Endodermal cell (in vitro differentiated cells): ENCODE data around the gene SRPRA. TPM values are rescaled to one million over a fixed set of nuclear protein-coding genes. Genes with fewer than 3 reads are reported as not detected.
"Not testable (repeated sequence)": the region's sequence is repeated elsewhere in the genome, so short reads cannot be mapped to it uniquely, and the experiment has no call there.

Experiments used
- DNase-seq: peaks from one replicate; pipeline ENCODE4 v3.0.0-alpha.2; 2017
- H3K27ac ChIP-seq: 2 replicates; pipeline ENCODE4 v1.5.1; 2013; ENCODE audit warnings: mild to moderate bottlenecking, low read depth, low read length, moderate library complexity
- H3K27me3 ChIP-seq: 2 replicates; pipeline ENCODE4 v1.6.1; 2013; ENCODE audit warnings: mild to moderate bottlenecking, low read length, moderate library complexity; ENCODE audit not compliant: insufficient read depth, control insufficient read depth, poor library complexity, severe bottlenecking
- H3K36me3 ChIP-seq: 2 replicates; pipeline ENCODE4 v1.7.0; 2013; ENCODE audit warnings: mild to moderate bottlenecking, low read length, moderate library complexity; ENCODE audit not compliant: control insufficient read depth, insufficient read depth
- H3K4me1 ChIP-seq: one replicate; pipeline ENCODE4 v1.7.0; 2013; ENCODE audit warnings: low read length; ENCODE audit not compliant: control insufficient read depth, insufficient read depth
- H3K4me3 ChIP-seq: 2 replicates; pipeline ENCODE4 v1.5.1; 2013; ENCODE audit warnings: mild to moderate bottlenecking, low read length, moderate library complexity
- H3K9ac ChIP-seq: 2 replicates; pipeline ENCODE4 v1.6.1; 2013; ENCODE audit warnings: mild to moderate bottlenecking, low read length, moderate library complexity; ENCODE audit not compliant: poor library complexity, severe bottlenecking; ENCODE audit errors: extremely low read depth
- H3K9me3 ChIP-seq: 2 replicates; pipeline ENCODE4 v1.6.1; 2013; ENCODE audit warnings: mild to moderate bottlenecking, low read length, moderate library complexity; ENCODE audit not compliant: control insufficient read depth
- H3K27ac Mint-ChIP-seq: 2 replicates; pipeline ENCODE4 v1.8.0; 2020; ENCODE audit warnings: mixed read lengths
- H3K27me3 Mint-ChIP-seq: 2 replicates; pipeline ENCODE4 v1.8.0; 2021; ENCODE audit warnings: mild to moderate bottlenecking, mixed read lengths; ENCODE audit not compliant: insufficient read depth
- H3K36me3 Mint-ChIP-seq: 2 replicates; pipeline ENCODE4 v1.8.0; 2020; ENCODE audit warnings: low read depth, mixed read lengths
- H3K4me1 Mint-ChIP-seq: 2 replicates; pipeline ENCODE4 v1.8.0; 2020; ENCODE audit warnings: mixed read lengths
- H3K4me3 Mint-ChIP-seq: 2 replicates; pipeline ENCODE4 v1.8.0; 2020; ENCODE audit warnings: mild to moderate bottlenecking, moderate library complexity, mixed read lengths
- H3K9me3 Mint-ChIP-seq: 2 replicates; pipeline ENCODE4 v1.8.0; 2020; ENCODE audit warnings: mild to moderate bottlenecking, mixed read lengths
- CTCF ChIP-seq: fragments of 200-600 bp; sonication (generic); conservative IDR thresholded peaks from 2 replicates; pipeline ENCODE4 v1.5.0; 2021; ENCODE audit warnings: antibody characterized with exemption, mild to moderate bottlenecking
- WGBS, 2 experiments: methylation state at CpG; one replicate each; pipeline versions ENCODE4 v1.1.5 to v1.1.7; 2013; ENCODE audit warnings: missing lambda C conversion rate in 2 of 2, mixed read lengths in 1 of 2; ENCODE audit not compliant: insufficient coverage in 1 of 2, insufficient read length in 1 of 2; 5-methylcytosine and 5-hydroxymethylcytosine counted together
- total RNA-seq, 2 donors: library from RNA; stranded (reverse); fragmentation: NEBNext Ultra II Directional in 1 of 2; extraction: Animal tissue kit (Norgen Biotek cat#: 25700) in 1 of 2; gene quantifications; 2 replicates in 1 of 2; 3 replicates in 1 of 2; pipeline ENCODE4 v1.2.1, GENCODE V29; 2021

SRPRA gene
- total RNA-seq, 2 donors from 2014 or later, result 68.4 to 79.2 TPM

DNA sequence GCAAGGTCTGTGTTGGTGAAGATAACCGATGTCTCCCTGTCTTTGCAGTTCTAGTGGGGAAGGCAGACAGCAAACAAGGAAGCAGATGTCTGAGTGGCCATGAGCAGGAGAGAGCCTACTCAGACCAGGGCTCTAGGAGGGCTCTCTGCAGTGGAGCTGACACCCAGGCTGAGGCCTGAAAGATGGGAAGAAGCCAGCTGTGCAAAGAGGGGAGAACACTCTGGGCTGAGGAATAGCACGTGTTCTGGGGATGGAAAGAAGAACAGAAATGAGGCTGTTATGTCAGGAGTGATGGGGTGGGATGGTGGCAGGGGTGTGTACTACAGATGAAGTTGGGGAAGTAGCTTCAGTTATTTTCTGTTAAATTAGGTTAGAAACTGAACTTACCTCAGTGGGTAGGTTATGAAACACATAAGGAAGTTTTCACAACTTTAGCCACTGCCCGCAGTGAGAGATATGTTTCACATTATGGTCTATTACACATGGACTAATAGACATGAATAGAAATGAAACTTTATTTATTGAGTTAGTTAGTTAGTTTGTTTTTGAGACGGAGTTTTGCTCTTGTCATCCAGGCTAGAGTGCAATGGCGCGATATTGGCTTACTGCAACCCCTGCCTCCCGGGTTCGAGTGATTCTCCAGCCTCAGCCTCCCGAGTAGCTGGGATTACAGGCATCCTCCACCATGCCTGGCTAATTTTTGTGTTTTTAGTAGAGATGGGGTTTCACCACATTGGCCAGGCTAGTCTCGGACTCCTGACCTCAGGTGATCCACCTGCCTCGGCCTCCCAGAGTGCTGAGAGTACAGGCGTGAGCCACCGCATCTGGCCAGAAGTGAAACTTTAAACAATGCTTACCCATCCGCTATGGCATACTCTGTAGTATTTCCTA, 43.0 kb upstream of the SRPRA start:
- Mint-ChIP-seq H3K9me3 (no peaks in the 10 kb centered on the region), H3K36me3 (peaks cover 27% of the 10 kb centered on the region), H3K27me3 (no peaks in the 10 kb centered on the region), H3K4me3 (no peak overlapping the region), H3K27ac (no peak overlapping the region), H3K4me1 (peaks cover 11% of the 10 kb centered on the region)
- H3K4me1 ChIP-seq, result peaks cover 4% of the 10 kb centered on the region
- H3K9me3 ChIP-seq, result no peaks in the 10 kb centered on the region
- WGBS, 2 experiments, result 90 to 93% methylated on average over 7 to 14 of the region's 14 CpGs
- H3K36me3 ChIP-seq, result peaks cover 11% of the 10 kb centered on the region
- no peak overlapping the region for H3K4me3 ChIP-seq
- no peaks in the 10 kb centered on the region for H3K27me3 ChIP-seq
- no peak for TF ChIP-seq CTCF
- no peak overlapping the region for H3K27ac ChIP-seq
- H3K9ac ChIP-seq, result no peak overlapping the region
- no peak for DNase-seq

- Histone ChIP-seq H3K4me3 (no peak overlapping the region), H3K27ac (no peak overlapping the region), H3K4me1 (peaks cover 4% of the 10 kb centered on the region), H3K36me3 (peaks cover 12% of the 10 kb centered on the region), H3K9ac (no peak overlapping the region), H3K9me3 (no peaks in the 10 kb centered on the region), H3K27me3 (no peaks in the 10 kb centered on the region)
- WGBS, 2 experiments, result 80 to 100% methylated on average over 3 to 6 of the region's 6 CpGs
- Mint-ChIP-seq H3K9me3 (no peaks in the 10 kb centered on the region), H3K4me3 (no peak overlapping the region), H3K4me1 (peaks cover 11% of the 10 kb centered on the region), H3K36me3 (peaks cover 26% of the 10 kb centered on the region), H3K27ac (no peak overlapping the region), H3K27me3 (no peaks in the 10 kb centered on the region)
- no peak for TF ChIP-seq CTCF
- no peak for DNase-seq
These were observed 42.3 kb upstream of the SRPRA start for GRCh38 chr11:126310992-126311310.

DNA sequence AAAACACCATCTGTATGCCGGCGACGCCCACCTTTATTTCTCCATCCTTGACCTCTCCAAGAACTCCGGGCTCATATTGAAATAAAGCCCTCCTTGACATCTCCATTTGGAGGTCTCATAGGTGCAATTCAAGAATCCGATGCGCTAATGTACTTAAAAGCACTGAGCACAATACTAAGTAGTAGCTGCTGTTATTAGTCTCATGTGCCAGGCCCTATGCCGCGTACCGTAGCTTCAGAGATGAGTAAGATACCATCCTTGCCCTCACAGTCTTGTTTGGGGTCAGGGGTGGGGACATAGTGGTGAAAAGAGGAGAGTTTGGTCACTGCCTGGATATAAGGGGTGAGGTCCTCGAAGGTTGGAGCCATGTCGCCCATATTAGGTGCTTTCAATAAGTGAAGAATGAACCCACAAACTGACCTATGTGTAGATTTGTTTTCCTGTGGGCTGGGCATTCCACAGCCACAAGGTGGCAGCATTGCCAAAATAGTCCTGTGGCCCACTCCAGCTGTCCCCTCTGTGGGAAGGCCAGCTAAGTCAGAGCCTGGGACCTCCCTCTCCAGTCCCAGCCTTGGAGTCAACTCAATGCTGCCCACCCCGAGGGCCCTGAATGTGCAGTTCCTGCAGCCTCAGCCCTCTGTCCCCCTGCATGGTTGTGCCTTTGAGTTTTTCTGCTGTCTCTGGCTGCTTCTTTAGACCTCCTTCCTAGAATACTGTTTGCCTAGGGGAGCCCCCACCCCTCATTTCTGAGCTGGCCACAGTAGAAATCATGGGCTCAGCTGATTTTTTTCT, 41.7 kb upstream of the SRPRA start:
- no peak overlapping the region for H3K4me3 Mint-ChIP-seq
- H3K27ac ChIP-seq, result no peak overlapping the region
- H3K36me3 Mint-ChIP-seq, result peaks cover 26% of the 10 kb centered on the region
- H3K27ac Mint-ChIP-seq, result no peak overlapping the region
- no peak overlapping the region for H3K4me3 ChIP-seq
- peak; percentile 95 for TF ChIP-seq CTCF
- no peaks in the 10 kb centered on the region for H3K9me3 Mint-ChIP-seq
- H3K4me1 Mint-ChIP-seq, result peaks cover 11% of the 10 kb centered on the region
- peak; percentile 92 for DNase-seq
- H3K27me3 ChIP-seq, result no peaks in the 10 kb centered on the region
- 74 to 75% methylated on average over 12 of the region's 12 CpGs for WGBS, 2 experiments
- peaks cover 4% of the 10 kb centered on the region for H3K4me1 ChIP-seq
- peaks cover 12% of the 10 kb centered on the region for H3K36me3 ChIP-seq
- no peaks in the 10 kb centered on the region for H3K27me3 Mint-ChIP-seq
- no peak overlapping the region for H3K9ac ChIP-seq
- H3K9me3 ChIP-seq, result no peaks in the 10 kb centered on the region

- H3K9me3 ChIP-seq, H3K4me3 ChIP-seq, H3K4me3 Mint-ChIP-seq, DNase-seq, H3K36me3 ChIP-seq, H3K9ac ChIP-seq, H3K27me3 Mint-ChIP-seq, H3K27ac ChIP-seq, H3K27ac Mint-ChIP-seq, H3K4me1 ChIP-seq, H3K27me3 ChIP-seq, H3K9me3 Mint-ChIP-seq: not testable (repeated sequence)
- H3K4me1 Mint-ChIP-seq, result peaks cover 11% of the 10 kb centered on the region
- 95 to 96% methylated on average over 3 to 4 of the region's 4 CpGs for WGBS, 2 experiments
- peaks cover 17% of the 10 kb centered on the region for H3K36me3 Mint-ChIP-seq
These were observed 40.1 kb upstream of the SRPRA start for GRCh38 chr11:126308771-126309170.
